Measurements from ENCODE around the gene ADI1. TPM values are rescaled to one million over a fixed set of nuclear protein-coding genes. Genes with fewer than 3 reads are reported as not detected.

ADI1 gene
- total and polyA plus RNA-seq, 10 of the 15 experiments (the other 5 are each of a cell fraction or from before 2014, with no cell fraction given): 4.4 to 78.7 (median 17.2) TPM

DNA sequence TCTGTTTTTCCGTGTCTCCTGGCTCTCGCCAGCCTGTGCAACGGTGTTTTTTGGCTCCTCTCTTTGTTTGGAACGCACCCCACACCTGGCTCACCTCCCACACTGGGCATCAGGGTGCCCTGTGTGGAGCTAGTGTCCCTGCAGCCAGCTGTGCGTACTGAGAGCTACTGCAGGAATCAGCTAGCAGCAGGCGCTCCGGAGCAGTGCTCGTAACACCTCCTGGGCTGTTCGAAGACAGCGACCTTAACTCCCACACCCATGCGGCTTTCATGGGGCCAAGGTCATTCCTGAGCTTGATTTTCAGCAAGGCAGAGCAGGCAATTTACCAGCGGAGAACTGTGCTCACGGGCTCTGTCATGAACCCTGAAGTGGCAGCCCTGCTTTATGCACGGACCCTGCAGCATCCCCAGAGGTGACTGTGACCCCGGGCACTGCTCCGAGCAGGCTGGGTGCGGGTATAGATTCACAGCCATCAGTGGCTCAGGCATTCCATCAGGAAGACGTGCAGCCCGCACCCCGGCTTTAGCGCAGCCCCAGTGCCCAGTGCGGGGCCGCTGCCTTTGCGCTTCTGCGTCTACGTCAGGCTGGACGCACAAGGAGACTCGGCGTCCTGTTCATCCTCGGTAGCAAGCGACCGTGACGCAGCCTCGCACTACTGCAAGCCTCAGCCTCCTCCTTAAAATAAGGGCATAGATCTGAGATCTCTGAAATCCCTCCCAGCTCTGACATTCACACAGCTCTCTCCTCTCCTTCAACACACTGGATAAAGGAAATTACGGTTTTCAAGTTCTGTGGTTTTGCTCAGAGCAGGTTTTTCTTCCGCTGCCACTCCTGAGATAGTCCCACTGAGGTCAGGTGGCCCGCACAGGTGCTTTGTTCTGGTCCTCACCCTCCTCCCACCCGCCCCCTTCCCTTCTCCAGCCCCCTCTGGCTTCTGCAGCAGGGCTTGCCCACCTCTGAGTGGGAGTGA, 58.2 kb downstream of the ADI1 start (continued):
- TF ChIP-seq STAT3 (IDR thresholded peaks at IDR 0.05; ENCODE audit: low read depth, low read length) (no peak), MYB (IDR thresholded peaks at IDR 0.05; ENCODE audit: borderline replicate concordance, low read depth, low read length) (no peak), KLF5 (IDR thresholded peaks at IDR 0.05; ENCODE audit: partially characterized antibody) (no peak), BCL11A (IDR thresholded peaks at IDR 0.05; ENCODE audit: low read depth, low read length) (no peak), NRF1 (conservative IDR thresholded peaks at IDR 0.05; ENCODE audit: low read depth, low read length) (no peak), NR2F1 (conservative IDR thresholded peaks at IDR 0.05) (no peak), SMAD1 (IDR thresholded peaks at IDR 0.05; ENCODE audit: low read depth, partially characterized antibody) (no peak), SREBF2 (IDR thresholded peaks at IDR 0.05; ENCODE audit: low read length) (no peak), ZNF217 (IDR thresholded peaks at IDR 0.05) (no peak), BMI1 (IDR thresholded peaks at IDR 0.05; ENCODE audit: borderline replicate concordance) (no peak)
- TF ChIP-seq, protein P1, sequence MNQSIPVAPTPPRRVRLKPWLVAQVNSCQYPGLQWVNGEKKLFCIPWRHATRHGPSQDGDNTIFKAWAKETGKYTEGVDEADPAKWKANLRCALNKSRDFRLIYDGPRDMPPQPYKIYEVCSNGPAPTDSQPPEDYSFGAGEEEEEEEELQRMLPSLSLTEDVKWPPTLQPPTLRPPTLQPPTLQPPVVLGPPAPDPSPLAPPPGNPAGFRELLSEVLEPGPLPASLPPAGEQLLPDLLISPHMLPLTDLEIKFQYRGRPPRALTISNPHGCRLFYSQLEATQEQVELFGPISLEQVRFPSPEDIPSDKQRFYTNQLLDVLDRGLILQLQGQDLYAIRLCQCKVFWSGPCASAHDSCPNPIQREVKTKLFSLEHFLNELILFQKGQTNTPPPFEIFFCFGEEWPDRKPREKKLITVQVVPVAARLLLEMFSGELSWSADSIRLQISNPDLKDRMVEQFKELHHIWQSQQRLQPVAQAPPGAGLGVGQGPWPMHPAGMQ (IDR thresholded peaks at IDR 0.05; ENCODE audit: borderline replicate concordance): no peak

DNA sequence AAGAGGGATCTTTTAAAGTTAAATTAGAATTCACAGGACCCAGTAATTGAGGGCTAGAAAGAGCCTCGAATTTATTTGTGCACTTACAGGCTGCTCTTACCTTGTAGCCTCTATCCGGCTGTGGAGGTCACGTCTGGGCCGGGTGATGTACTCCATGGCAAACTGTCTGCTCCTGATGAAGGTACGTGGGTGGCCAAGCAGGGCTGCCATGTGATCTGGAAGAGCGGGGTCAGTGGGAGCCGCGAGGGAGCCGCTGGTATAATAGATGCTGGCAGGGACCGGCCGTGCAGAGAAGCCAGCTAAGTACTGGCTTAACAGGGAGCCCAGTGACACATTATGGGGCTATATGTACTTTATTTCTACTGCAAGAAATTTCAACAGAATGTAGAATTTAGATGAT, 59.2 kb downstream of the ADI1 start:
- in situ Hi-C loops (cut with MboI): loop anchor here (25.0 kb wide), 1 partner anchor 1348 kb away; no protein-coding TSS in a partner anchor
- no TSS peak for BruUV-seq (replicated peaks)
- intact Hi-C loops (cut with micrococcal nuclease; ENCODE audit: unreplicated experiment): no loop called here
- ChIA-PET SMC1A (ENCODE audit: uncharacterized antibody, unreplicated experiment) (no interaction called here), RAD21 (ENCODE audit: unreplicated experiment) (no interaction called here), POLR2A (no interaction called here), CTCF (interaction anchor here (0.8 to 3.6 kb wide), 3 partner anchors 9 to 36 kb away, joined by 3 to 28 read pairs (median 3); no protein-coding TSS in a partner anchor)
- Histone ChIP-seq H3K4me1 (ENCODE audit: control insufficient read depth, insufficient read depth, low read length) (peaks cover 12% of the 10 kb centered on the region), H2AFZ (ENCODE audit: control insufficient read depth, low read depth, low read length) (no peak overlapping the region), H3K4me2 (ENCODE audit: control insufficient read depth, insufficient read depth) (no peak overlapping the region), H3K9ac (ENCODE audit: control insufficient read depth, insufficient read depth, low read length) (no peak overlapping the region), H3K27me3 (replicated peaks in 1 of 2; ENCODE audit: control insufficient read depth in 2 of 2, insufficient read depth in 2 of 2, low read length in 1 of 2) (no peaks in the 10 kb centered on the region), H4K20me1 (ENCODE audit: control insufficient read depth, insufficient read depth) (no peaks in the 10 kb centered on the region), H3K4me3 (no peak overlapping the region), H3K27ac (ENCODE audit: control insufficient read depth, insufficient read depth) (no peak overlapping the region), H3K36me3 (ENCODE audit: control insufficient read depth in 2 of 2, insufficient read depth in 2 of 2, low read length in 1 of 2) (peaks cover 8 to 9% of the 10 kb centered on the region in 2 experiments; a peak in 3 of 4 replicates), H3K9me3 (replicated peaks; ENCODE audit: control insufficient read depth, insufficient read depth, low read length) (no peaks in the 10 kb centered on the region), H3K79me2 (ENCODE audit: control insufficient read depth, insufficient read depth, low read length) (no peaks in the 10 kb centered on the region)
- ATAC-seq (no peak), DNase-seq (ENCODE audit: low read depth, low spot score) (no peak), FAIRE-seq (no peak)
- over 99% methylated on average over 11 of the region's 11 CpGs for WGBS (ENCODE audit: insufficient coverage, insufficient replicate concordance, low lambda C conversion rate, missing lambda C conversion rate)
- TF ChIP-seq DPF2 (IDR thresholded peaks at IDR 0.05): no peak
- TF ChIP-seq CHD1 (IDR thresholded peaks at IDR 0.05; ENCODE audit: low read depth, low read length): no peak
- no peak for TF ChIP-seq POLR2A (IDR thresholded peaks at IDR 0.05; ENCODE audit: low read depth, low read length)
- TF ChIP-seq, protein P2, sequence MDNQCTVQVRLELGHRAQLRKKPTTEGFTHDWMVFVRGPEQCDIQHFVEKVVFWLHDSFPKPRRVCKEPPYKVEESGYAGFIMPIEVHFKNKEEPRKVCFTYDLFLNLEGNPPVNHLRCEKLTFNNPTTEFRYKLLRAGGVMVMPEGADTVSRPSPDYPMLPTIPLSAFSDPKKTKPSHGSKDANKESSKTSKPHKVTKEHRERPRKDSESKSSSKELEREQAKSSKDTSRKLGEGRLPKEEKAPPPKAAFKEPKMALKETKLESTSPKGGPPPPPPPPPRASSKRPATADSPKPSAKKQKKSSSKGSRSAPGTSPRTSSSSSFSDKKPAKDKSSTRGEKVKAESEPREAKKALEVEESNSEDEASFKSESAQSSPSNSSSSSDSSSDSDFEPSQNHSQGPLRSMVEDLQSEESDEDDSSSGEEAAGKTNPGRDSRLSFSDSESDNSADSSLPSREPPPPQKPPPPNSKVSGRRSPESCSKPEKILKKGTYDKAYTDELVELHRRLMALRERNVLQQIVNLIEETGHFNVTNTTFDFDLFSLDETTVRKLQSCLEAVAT (IDR thresholded peaks at IDR 0.05): no peak
- TF ChIP-seq, protein P3, sequence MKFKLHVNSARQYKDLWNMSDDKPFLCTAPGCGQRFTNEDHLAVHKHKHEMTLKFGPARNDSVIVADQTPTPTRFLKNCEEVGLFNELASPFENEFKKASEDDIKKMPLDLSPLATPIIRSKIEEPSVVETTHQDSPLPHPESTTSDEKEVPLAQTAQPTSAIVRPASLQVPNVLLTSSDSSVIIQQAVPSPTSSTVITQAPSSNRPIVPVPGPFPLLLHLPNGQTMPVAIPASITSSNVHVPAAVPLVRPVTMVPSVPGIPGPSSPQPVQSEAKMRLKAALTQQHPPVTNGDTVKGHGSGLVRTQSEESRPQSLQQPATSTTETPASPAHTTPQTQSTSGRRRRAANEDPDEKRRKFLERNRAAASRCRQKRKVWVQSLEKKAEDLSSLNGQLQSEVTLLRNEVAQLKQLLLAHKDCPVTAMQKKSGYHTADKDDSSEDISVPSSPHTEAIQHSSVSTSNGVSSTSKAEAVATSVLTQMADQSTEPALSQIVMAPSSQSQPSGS (IDR thresholded peaks at IDR 0.05; ENCODE audit: low read length): no peak
- no peak for TF ChIP-seq POLR2AphosphoS5 (IDR thresholded peaks at IDR 0.05; ENCODE audit: low read length)
- no peak for TF ChIP-seq KDM1A (IDR thresholded peaks at IDR 0.05; ENCODE audit: borderline replicate concordance)
- no peak for TF ChIP-seq ASH2L (IDR thresholded peaks at IDR 0.05; ENCODE audit: borderline replicate concordance, low read depth)
- TF ChIP-seq, protein P4, sequence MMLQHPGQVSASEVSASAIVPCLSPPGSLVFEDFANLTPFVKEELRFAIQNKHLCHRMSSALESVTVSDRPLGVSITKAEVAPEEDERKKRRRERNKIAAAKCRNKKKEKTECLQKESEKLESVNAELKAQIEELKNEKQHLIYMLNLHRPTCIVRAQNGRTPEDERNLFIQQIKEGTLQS (IDR thresholded peaks at IDR 0.05; ENCODE audit: borderline replicate concordance, extremely low read depth, low read depth, low read length): no peak
